Heart left ventricle (tissue), 16 donors: Measurements from ENCODE around the gene TAOK1. TPM values are rescaled to one million over a fixed set of nuclear protein-coding genes. Genes with fewer than 3 reads are reported as not detected.

Experiments used
- ATAC-seq, 4 donors: fragments of 200-7000 bp; cut with Tn5 transposase; one replicate each; pipeline ENCODE4 v1.9.1; 2020 to 2022; ENCODE audit warnings: moderate library complexity in 4 of 4, mild to moderate bottlenecking in 3 of 4, moderate number of reproducible peaks in 1 of 4
- DNase-seq, 5 donors: peaks; one replicate each; pipeline ENCODE4 v3.0.0-alpha.2; 2020
- H3K27ac ChIP-seq, 12 donors: fragments of 200-600 bp; sonication (generic) in 4 of 12; one replicate each; pipeline versions ENCODE4 v1.5.0 to v1.8.0; 2016 to 2022; ENCODE audit warnings: mild to moderate bottlenecking in 2 of 12
- H3K27me3 ChIP-seq, 9 donors: fragments of 200-600 bp; sonication (generic) in 2 of 9; one replicate each; pipeline versions ENCODE4 v1.5.1 to v1.8.0; 2016 to 2022; ENCODE audit warnings: mild to moderate bottlenecking in 3 of 9
- H3K36me3 ChIP-seq, 9 donors: fragments of 200-600 bp; sonication (generic) in 2 of 9; one replicate each; pipeline versions ENCODE4 v1.5.0 to v1.8.0; 2018 to 2022; ENCODE audit warnings: mild to moderate bottlenecking in 2 of 9
- H3K4me1 ChIP-seq, 12 donors: fragments of 200-600 bp; sonication (generic) in 4 of 12; one replicate each; pipeline versions ENCODE4 v1.5.0 to v1.8.0; 2016 to 2022; ENCODE audit warnings: mild to moderate bottlenecking in 3 of 12
- H3K4me3 ChIP-seq, 12 donors: fragments of 200-600 bp; sonication (generic) in 4 of 12; one replicate each; pipeline versions ENCODE4 v1.5.0 to v1.8.0; 2017 to 2022; ENCODE audit warnings: mild to moderate bottlenecking in 9 of 12, moderate library complexity in 4 of 12
- H3K9me3 ChIP-seq, 12 donors: fragments of 200-600 bp; sonication (generic) in 4 of 12; one replicate each; pipeline versions ENCODE4 v1.5.0 to v1.8.0; 2016 to 2022; ENCODE audit warnings: mild to moderate bottlenecking in 1 of 12
- CTCF ChIP-seq, 12 donors: fragments of 200-600 bp; sonication (generic) in 4 of 12; IDR thresholded peaks; one replicate each; pipeline versions ENCODE4 v1.5.0 to v1.8.0; 2018 to 2022; ENCODE audit warnings: antibody characterized with exemption in 12 of 12, mild to moderate bottlenecking in 5 of 12
- POLR2A ChIP-seq, 2 donors: fragments of 450-650 bp; IDR thresholded peaks; one replicate each; pipeline ENCODE4 v1.6.1; 2017; ENCODE audit warnings: antibody characterized with exemption in 2 of 2, mild to moderate bottlenecking in 2 of 2, moderate library complexity in 2 of 2
- WGBS, 4 donors: extraction: QIAGEN DNeasy Blood & Tissue Kit in 2 of 4; methylation state at CpG; one replicate each; pipeline versions ENCODE4 v1.1.5 to v1.1.7; 2013 to 2018; 5-methylcytosine and 5-hydroxymethylcytosine counted together
- intact Hi-C, 10 donors: fragments of 100-400 bp; cut with DNase I; formaldehyde crosslinking; loops; one replicate each; pipeline versions ENCODE4 v1.11.1 to v1.14.2; 2022
- polyA plus RNA-seq, 2 donors: library from polyadenylated mRNA; stranded (reverse); fragments of 200-250 nt; gene quantifications; one replicate each; pipeline ENCODE4 v1.2.3, GENCODE V29; 2013
- total RNA-seq, 9 donors: library from RNA; depleted of rRNA in 2 of 9; stranded (reverse); fragments of >200 nt in 2 of 9; fragmentation: NEBNext Ultra II Directional in 3 of 9; extraction: Animal tissue kit (Norgen Biotek cat#: 25700) in 3 of 9; gene quantifications; one replicate each; pipeline versions ENCODE4 v1.1.0 to v1.2.4, GENCODE V29; 2016 to 2023
- donor health status: ischemic (EF 13 %, LVEDD 7.1; RV severe dilation, severe dysfunction).
- donor health status: healthy with polysubstance abuse.
- donor health status: DM: no; HTN: yes; CAD: no.
- donor health status: DM: no; HTN: no; CAD: no.
- donor health status: ischemic (EF 25% LVEDD 6.9; RV normal size, moderate dysfunction).
- donor health status: ischemic (EF 25% LVEDD 5.7; RV mildly dilated, moderate dysfunction).
- donor health status: healthy.
- donor health status: DM: yes; HTN: yes; CAD: no.
- donor health status: ischemic (EF 35%, LVEDD 5.7; RV mildly dilated, moderate dysfunction).
- donor health status: nonischemic (EF 11% LVEDD 7.7; RV severe dilation, severe dysfunction).
- donor health status: DM: yes; HTN: yes; CAD: no.
- donor health status: PGD.
- donor health status: ischemic (EF 29% LVEDD 5.4; RV normal size, mild dysfunction).
- donor health status: nonischemic (EF 23%, LVEDD 6.1; RV moderate dilation, normal function).

The TAOK1 gene
- total and polyA plus RNA-seq, 11 donors: 9.2 to 81.2 (median 59.0) TPM

- peak overlapping the region; percentile 45 to 88 (median 68) for H3K4me3 ChIP-seq
- H3K36me3 ChIP-seq: no peaks in the 10 kb centered on the region
- intact Hi-C loops: loop anchor here in 1 of 10 donors (2.0 kb wide), 1 partner anchor 21 kb away; no protein-coding TSS in a partner anchor
- H3K9me3 ChIP-seq: no peaks in the 10 kb centered on the region
- DNase-seq (peak; percentile 23 to 63 (median 31)), ATAC-seq (no peak)
- peaks cover 5 to 80% (median 52%) of the 10 kb centered on the region in 12 donors for H3K4me1 ChIP-seq
- H3K27ac ChIP-seq: peak overlapping the region in 9 of 12 donors; percentile 17 to 56 (median 52)
- WGBS, 4 donors: 7 to 11% (median 8%) methylated on average over 39 to 64 of the region's 64 CpGs
- no peaks in the 10 kb centered on the region for H3K27me3 ChIP-seq
- peak in 4 of 12 donors; percentile 12 to 38 (median 21) for TF ChIP-seq CTCF (IDR thresholded peaks at IDR 0.05)
- no peak for TF ChIP-seq POLR2A (IDR thresholded peaks at IDR 0.05)
These were observed 203.7 kb downstream of the TAOK1 start for GRCh38 chr17:29593591-29594518.

GRCh38 chr17:29594519-29595090 is 204.4 kb downstream of the TAOK1 start:
- DNase-seq (peak in 4 of 5 donors; percentile 8 to 25 (median 22)), ATAC-seq (no peak)
- no peak for TF ChIP-seq POLR2A (IDR thresholded peaks at IDR 0.05)
- TF ChIP-seq CTCF (IDR thresholded peaks at IDR 0.05): no peak
- no peaks in the 10 kb centered on the region for H3K27me3 ChIP-seq
- intact Hi-C loops: no loop called here
- H3K4me1 ChIP-seq: peaks cover 5 to 79% (median 52%) of the 10 kb centered on the region in 12 donors
- no peak overlapping the region for H3K27ac ChIP-seq
- H3K36me3 ChIP-seq: no peaks in the 10 kb centered on the region
- H3K4me3 ChIP-seq: peak overlapping the region in 4 of 12 donors; percentile 59 to 84 (median 72)
- WGBS, 4 donors: 92 to 94% (median 92%) methylated on average over 5 to 11 of the region's 11 CpGs
- no peaks in the 10 kb centered on the region for H3K9me3 ChIP-seq

GRCh38 chr17:29595107-29595942 is 205.2 kb downstream of the TAOK1 start:
- H3K27ac ChIP-seq: no peak overlapping the region
- ATAC-seq (no peak), DNase-seq (peak in 3 of 5 donors; percentile 7 to 24 (median 18))
- intact Hi-C loops: no loop called here
- H3K9me3 ChIP-seq: no peaks in the 10 kb centered on the region
- no peak overlapping the region for H3K4me3 ChIP-seq
- 76 to 90% (median 82%) methylated on average over 4 to 7 of the region's 7 CpGs for WGBS, 4 donors
- H3K27me3 ChIP-seq: no peaks in the 10 kb centered on the region
- H3K36me3 ChIP-seq: no peaks in the 10 kb centered on the region
- peaks cover 5 to 72% (median 46%) of the 10 kb centered on the region in 12 donors for H3K4me1 ChIP-seq
- no peak for TF ChIP-seq POLR2A (IDR thresholded peaks at IDR 0.05)
- TF ChIP-seq CTCF (IDR thresholded peaks at IDR 0.05): no peak
